GM19238 (cell line): Measurements from ENCODE around the gene CLEC18A.
"Not testable (repeated sequence)": the region's sequence is repeated elsewhere in the genome, so short reads cannot be mapped to it uniquely, and the experiment has no call there.

Experiments used
- DNase-seq: peaks from one replicate; pipeline ENCODE4 v3.0.0; 2011; ENCODE audit warnings: low spot score; ENCODE audit not compliant: insufficient read length

CLEC18A gene

DNA sequence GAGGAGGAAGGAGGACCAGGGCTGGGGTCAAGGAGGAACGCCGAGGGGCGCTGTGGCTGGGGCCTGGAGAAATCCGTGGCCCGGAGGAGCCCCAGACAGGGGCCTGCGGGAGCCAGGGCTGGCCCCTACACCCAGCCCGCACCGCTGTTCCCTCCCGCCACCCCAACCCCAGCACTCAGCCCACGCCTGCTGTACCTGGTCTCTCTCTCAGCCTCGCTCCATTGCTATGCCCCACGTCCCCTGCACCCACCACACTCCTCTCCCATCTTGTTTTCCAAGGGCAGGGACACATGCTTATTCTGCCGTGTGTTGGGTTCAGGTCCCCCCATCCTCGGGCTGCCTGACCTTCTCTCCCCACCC lies 518 bp downstream of the CLEC18A start:
- DNase-seq = not testable (repeated sequence)

GRCh38 chr16:69952116-69952515 lies 982 bp downstream of the CLEC18A start:
- DNase-seq = not testable (repeated sequence)

- not testable (repeated sequence) for DNase-seq
Observed at GRCh38 chr16:69952572-69953355, 1.6 kb downstream of the CLEC18A start.

GRCh38 chr16:69954241-69954640 lies 3.1 kb downstream of the CLEC18A start:
- DNase-seq = not testable (repeated sequence)

- DNase-seq = not testable (repeated sequence)
Observed at GRCh38 chr16:69963312-69963711, 12.2 kb downstream of the CLEC18A start.

DNA sequence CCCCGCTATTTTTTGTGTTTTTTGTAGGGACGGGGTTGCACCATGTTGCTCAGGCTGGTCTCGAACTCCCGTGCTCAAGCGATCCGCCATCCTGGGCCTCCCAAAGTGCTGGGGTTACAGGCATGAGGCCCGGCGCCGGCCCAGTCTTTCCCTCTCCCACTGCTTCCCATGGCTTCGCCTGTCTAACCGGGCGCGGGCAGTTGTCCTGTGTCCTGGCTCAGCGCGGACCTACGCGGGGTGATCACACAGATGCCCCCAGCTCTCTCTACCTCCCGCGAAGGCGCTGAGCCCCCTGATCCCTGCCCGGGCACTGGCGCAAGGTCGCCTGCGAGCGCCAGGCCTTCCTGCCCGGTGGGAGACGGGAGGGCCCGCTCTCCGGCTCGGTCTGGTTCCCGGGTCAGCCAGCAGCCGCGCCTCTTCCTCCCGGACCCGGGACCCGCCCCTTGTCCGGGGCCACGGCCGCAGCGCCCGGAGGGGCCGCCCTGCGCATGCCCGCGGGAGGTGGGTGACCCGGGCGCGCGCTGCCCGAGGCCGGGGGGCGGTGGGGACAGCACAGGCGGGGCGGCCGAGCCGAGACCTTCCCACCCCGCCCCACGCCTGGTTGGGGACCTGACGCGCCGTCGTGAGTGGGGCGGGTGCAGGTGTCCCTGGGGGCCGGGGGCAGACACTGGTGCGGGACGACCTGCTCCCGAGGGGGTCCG lies 14.0 kb downstream of the CLEC18A start:
- not testable (repeated sequence) for DNase-seq

- not testable (repeated sequence) for DNase-seq
Observed at GRCh38 chr16:69965661-69966054, 14.5 kb downstream of the CLEC18A start.

- DNase-seq = not testable (repeated sequence)
Observed at GRCh38 chr16:69967688-69968087, 16.6 kb downstream of the CLEC18A start.

- DNase-seq = not testable (repeated sequence)
Observed at GRCh38 chr16:69968125-69968524, 17.0 kb downstream of the CLEC18A start.

GRCh38 chr16:69969657-69970056 lies 18.5 kb downstream of the CLEC18A start:
- DNase-seq = not testable (repeated sequence)

GRCh38 chr16:69972120-69972519 lies 21.0 kb downstream of the CLEC18A start:
- DNase-seq = not testable (repeated sequence)

- not testable (repeated sequence) for DNase-seq
Observed at GRCh38 chr16:69972935-69973334, 21.8 kb downstream of the CLEC18A start.

DNA sequence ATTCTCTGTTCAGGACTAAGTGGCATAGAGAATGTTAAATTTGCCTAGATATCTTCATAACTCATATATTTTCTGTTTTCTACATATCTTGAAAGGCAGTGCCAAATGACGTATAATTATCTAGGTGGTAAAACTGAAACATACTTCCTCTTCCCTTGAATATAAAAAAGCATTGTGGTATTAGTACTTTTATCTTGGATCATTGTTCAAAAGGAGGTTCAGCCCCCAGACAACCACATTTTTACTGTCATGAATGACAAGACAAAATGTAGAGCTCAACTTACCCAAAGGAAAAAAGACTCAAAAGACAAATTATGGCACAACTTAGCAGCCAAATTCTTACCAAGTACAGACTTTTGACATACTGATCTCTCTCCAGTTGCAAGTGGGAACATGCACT lies 34.1 kb downstream of the CLEC18A start:
- DNase-seq = not testable (repeated sequence)

- not testable (repeated sequence) for DNase-seq
Observed at GRCh38 chr16:69997956-69998355, 46.8 kb downstream of the CLEC18A start.

- DNase-seq = not testable (repeated sequence)
Observed at GRCh38 chr16:69999801-70000200, 48.7 kb downstream of the CLEC18A start.

GRCh38 chr16:70003511-70003910 lies 52.4 kb downstream of the CLEC18A start:
- not testable (repeated sequence) for DNase-seq

- DNase-seq = not testable (repeated sequence)
Observed at GRCh38 chr16:70008604-70009003, 57.5 kb downstream of the CLEC18A start.

- DNase-seq = not testable (repeated sequence)
Observed at GRCh38 chr16:70010615-70011014, 59.5 kb downstream of the CLEC18A start.

DNA sequence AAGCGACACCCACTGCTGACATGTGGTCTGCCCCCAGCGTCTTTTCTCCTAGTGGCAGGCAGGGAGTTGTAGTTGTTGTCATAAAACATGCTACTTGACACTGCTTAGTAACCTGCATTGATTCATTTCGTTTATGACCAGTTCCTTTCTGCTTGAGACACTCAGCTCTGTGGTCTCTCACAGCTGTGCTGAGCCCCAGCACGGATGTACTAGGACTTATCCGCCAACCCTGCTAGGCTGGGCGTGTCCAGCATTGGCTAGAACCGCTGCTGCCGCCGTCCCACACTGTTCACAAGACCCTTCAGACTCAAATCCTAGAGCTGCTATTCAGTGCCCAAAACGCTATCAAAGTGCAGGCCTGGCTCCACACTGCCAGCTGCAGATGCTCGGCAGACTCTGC lies 60.0 kb downstream of the CLEC18A start:
- not testable (repeated sequence) for DNase-seq

- DNase-seq = not testable (repeated sequence)
Observed at GRCh38 chr16:70012354-70012753, 61.2 kb downstream of the CLEC18A start.

GRCh38 chr16:70012951-70013350 lies 61.8 kb downstream of the CLEC18A start:
- not testable (repeated sequence) for DNase-seq
